IPS-NIHi11 (cell line): ENCODE measurements around the gene ALKBH5.

Source experiments
- DNase-seq: peaks from one replicate; pipeline ENCODE4 v3.0.0; 2012; ENCODE audit warnings: mixed read lengths, low spot score

ALKBH5 gene

DNA sequence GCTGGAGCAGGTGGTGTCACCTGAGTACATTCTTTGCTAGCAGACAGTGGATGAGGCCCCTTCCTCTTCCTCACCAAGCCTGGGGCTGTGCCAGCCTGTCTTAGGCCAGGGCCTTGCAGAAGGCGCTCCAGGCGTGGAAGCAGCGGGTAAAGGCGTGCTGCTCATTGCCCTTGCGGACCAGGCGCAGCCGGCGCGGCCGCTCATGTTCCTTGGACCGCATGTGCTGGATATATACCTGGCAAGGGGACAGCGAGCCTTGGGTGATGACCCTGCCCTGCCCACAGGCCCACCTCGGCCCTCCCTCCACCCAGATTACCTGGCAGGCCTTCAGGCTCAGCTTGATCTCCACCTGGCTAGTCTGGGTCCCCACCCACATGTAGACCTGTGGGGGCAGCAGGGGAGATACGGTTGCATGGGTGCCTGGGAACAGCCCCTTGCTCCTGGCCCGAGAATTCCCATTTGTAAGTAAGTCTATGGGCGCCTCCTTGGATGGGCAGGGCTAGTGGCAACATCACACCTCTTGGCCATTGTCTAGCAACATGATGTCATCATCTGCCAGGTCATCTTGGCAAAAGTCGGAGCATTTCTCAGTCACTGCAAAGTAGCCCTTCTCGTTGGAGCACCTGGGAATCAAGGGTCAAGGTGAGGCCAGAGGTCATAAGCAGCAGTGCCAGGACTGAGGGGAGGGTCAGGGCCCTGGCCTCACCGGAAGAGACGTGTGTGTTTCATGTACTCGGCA, 61.6 kb downstream of the ALKBH5 start:
- no peak for DNase-seq

DNA sequence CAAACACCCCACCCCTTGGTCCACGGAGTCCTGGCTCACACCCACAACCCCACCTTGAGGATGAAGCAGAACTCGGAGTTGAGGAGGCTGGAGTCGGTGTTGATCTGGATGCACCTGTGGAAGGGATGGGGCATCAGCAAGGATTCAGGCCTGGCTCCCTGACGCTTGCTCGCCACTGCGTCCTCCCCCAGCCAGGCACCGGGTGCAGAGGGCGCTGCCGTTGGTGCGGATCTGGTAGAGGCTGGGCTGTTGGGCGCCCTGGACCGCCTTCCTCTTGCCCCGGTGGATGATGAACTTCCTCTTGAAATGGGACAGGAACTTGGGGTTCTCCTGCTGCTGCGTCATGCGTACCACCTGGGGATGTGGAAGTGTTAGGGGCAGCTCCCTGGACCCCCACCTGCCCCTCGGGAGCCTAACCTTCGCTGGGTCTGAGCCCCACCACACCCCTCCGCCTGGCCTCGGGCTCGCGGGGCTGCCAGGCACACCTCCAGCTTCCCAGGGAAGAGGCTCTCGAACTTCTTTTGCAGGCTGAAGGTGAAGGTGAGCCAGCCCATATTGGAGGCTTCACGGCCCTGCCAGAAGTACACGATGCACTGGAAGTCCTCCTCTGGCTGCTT, 62.6 kb downstream of the ALKBH5 start:
- DNase-seq = no peak

DNA sequence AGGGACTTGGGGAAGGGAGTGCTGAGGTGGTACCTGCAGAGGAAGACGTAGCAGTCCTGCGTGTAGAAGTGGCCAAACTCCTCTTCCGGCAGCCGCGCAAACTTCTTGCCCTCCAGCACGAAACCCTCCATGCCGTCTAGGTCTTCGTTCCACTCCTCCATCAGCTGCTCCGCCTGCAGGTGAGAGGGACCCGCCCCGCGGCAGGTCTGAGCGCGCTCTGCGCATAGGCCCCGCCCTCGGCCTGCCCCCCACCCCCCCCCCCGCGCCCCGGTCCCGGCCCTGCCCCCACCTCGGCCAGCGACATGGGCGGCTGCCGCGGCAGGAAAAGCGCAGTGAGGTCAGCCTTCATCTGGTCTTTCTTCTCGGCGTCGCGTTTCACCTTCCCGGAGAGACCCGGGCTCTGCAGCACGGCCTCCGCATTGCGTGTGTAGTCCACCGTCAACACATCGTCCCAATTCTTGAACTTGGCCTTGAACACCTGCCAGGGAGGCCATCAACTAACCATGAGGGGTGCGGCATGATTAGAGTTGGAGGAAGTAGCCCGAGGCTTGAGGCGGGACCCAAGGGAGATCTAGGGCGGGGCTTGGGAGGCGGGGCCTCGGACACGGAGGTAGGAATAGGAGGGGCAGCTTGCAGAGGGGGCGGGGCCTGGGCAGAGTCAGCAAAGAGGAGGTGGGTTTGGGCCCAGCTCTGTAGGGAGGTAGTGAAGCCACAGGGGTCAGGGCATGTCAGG, 63.4 kb downstream of the ALKBH5 start:
- peak; percentile 98 for DNase-seq

GRCh38 chr17:18247613-18248001, 64.0 kb downstream of the ALKBH5 start:
- DNase-seq = no peak

DNA sequence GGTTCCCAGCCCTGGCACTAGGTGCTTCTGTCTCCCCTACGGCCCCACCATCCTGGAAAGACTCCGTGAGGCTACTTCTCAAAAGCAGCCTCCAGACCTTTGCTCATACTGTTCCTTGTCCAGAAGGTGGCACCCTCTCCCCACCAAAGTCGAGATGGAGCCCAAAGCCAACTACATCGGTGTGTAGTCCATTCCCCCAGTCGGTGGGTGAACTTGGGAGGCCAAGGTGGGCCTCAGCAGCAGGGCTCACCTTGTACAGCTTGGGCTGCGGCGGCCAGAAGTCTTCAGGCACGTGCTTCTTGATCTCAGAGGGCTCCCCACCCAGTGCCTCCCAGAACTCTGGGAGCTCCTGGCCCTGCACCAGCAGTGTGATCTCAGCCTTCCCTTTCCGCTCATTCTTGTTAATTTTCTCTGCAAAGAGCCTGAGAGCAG, 64.7 kb downstream of the ALKBH5 start:
- DNase-seq = peak; percentile 81

GRCh38 chr17:18248811-18249210, 65.2 kb downstream of the ALKBH5 start:
- no peak for DNase-seq

GRCh38 chr17:18250259-18250658, 66.6 kb downstream of the ALKBH5 start:
- DNase-seq = peak; percentile 54

GRCh38 chr17:18250708-18251107, 67.1 kb downstream of the ALKBH5 start:
- no peak for DNase-seq

GRCh38 chr17:18251204-18251603, 67.6 kb downstream of the ALKBH5 start:
- DNase-seq = no peak

- DNase-seq = no peak
These were observed 68.5 kb downstream of the ALKBH5 start for GRCh38 chr17:18252160-18252559.

GRCh38 chr17:18253187-18253884, 69.7 kb downstream of the ALKBH5 start:
- DNase-seq = no peak

DNA sequence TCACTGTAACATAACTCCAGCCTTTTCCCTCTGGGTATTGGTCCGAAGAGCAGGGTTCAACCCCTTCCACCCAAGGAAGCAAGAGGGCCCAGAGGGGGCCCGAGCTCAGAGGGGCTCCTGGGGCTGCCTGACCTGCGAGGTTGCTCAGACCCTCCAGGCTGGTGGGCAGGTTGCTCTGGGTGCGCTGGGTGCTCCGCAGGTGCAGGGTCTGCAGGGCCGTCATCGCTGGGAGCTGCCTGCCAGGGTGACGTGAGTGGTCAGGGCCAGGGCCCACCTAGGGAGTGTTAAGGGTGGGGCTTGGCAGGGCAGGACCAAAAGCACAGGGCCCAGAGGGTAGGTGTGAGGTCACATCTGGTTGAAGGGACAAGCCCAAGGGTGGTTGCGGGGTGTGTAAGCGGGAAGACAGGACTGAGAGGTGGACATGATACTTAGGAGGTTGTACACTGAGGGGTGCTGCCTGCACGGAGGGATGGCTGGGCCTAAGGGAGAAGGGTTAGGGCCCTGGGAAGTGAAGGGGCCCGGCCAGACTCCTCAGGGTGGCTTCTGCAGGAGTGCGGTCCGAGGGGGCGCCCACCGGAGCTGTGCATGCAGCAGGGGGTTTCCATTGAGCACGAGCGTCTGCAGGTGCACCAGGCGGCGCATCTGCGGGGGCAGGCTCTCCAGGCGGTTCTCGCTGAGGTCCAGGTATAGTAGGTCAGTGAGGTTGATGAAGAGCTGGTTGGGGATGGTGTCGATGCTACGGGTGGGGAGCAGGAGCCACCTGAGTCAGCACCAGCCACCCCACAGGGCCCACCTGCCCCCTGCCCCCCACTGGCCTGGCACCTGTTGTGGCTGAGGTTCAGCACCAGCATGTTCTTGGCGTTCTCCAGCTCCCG, 70.6 kb downstream of the ALKBH5 start:
- DNase-seq = no peak

DNA sequence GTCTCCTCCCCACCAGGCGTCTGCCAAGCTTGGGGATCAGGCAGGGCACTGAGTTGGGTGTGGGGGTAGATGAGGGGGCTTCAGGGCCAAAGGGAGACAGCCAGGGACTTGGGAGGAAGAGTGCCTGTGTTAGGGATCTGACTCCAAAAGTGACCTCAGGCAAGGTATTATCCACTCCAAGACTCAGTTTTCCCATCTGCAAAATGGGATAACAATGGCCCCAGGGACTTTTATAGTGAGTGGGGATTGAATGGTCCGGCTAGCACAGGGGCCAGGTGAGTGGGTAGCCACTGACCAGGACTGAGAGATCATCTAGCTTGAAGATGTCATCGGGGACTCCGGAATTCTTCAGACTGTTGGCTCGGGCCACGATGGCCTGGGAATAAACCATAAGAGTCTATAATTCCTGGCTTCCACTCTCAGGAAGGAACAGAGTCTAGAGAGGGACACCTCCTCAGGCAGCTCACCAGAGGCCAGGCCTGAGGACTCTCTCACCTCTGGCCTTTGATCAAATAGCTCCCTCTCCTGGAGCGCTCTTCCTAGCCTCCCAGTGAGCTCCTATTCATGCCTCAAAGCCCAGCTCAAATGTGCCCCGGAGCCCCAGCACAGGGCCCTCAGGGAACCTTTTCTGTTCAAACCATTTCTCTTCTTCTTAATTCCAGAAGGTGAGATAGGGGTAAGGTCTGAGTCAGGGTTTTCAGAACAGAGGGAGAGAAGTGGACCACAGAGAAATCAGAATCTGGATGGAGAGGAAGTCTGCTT, 71.4 kb downstream of the ALKBH5 start:
- DNase-seq = no peak

- DNase-seq = no peak
These were observed 72.7 kb downstream of the ALKBH5 start for GRCh38 chr17:18256351-18256750.

GRCh38 chr17:18256776-18257175, 73.1 kb downstream of the ALKBH5 start:
- no peak for DNase-seq

GRCh38 chr17:18257268-18257981, 73.8 kb downstream of the ALKBH5 start:
- DNase-seq = peak; percentile 62

DNA sequence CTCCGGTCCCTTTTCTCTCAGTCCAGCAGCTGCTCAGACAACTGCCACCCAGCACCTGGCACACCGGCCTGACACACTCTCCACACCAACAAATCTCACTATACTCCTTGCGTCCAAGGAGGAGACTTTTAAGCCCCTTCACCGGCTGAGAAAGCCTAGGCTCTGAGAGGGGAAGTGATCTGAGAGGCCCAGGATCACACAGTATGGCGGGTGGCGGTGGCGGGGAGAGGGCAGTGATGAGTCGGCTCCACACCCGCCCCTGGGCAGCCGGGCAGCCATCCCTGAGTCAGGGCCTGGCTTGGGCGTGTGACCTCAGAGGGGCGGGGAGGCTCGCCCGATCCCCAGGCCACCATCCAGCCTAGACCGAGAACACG, 74.3 kb downstream of the ALKBH5 start:
- peak; percentile 79 for DNase-seq

GRCh38 chr17:18258356-18259038, 74.9 kb downstream of the ALKBH5 start, which contains the start of gene FLII:
FLII (minus strand) TSS chr17:18258738; CDS start chr17:18258690, 48 bp downstream.
- peak; percentile 80 for DNase-seq
